Measurements from ENCODE around the gene NKX2-2. TPM values are rescaled to one million over a fixed set of nuclear protein-coding genes. Genes with fewer than 3 reads are reported as not detected.

The NKX2-2 gene
- total RNA-seq, 1 experiment from 2014 or later: 85.1 TPM

DNA sequence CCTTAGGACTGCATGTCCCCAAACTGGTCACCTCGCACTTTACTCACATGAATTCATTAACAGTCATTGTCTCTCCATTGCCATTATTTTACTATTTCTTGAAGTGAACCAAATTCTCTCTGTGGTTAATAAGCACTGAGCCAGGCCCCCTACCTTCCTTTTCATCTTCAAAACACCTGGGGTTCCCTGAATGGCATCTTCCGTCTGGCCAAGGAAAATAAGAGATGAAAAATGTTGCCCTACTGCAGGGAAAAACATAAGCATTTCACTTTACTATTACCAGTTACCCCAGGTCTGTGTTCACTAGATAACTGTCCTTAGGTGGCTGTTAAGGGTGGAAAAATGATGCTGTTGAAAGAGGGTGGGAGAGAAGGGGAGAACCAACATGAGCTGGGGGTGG is 10.0 kb upstream of the NKX2-2 start:
- H3K27me3 ChIP-seq (replicated peaks; ENCODE audit: insufficient read depth, low read depth, low read length, poor library complexity): peaks cover 10% of the 10 kb centered on the region
- ChIA-PET CTCF (interaction anchor here (1.0 kb wide), 1 partner anchor 51 kb away, joined by 3 read pairs; no protein-coding TSS in a partner anchor), POLR2A (ENCODE audit: low non-redundant PET) (no interaction called here)
- no peak overlapping the region for H3K27ac ChIP-seq (ENCODE audit: low read depth, low read length, poor library complexity, severe bottlenecking)
- TSS peak; percentile 65 for BruUV-seq (replicated peaks)
- H3K4me1 ChIP-seq (ENCODE audit: insufficient read depth, low read length, poor library complexity, severe bottlenecking): peaks cover 10% of the 10 kb centered on the region
- DNase-seq (ENCODE audit: low spot score): no peak
- peak overlapping the region; percentile 84 for H3K4me3 ChIP-seq (ENCODE audit: low read depth, low read length, poor library complexity, severe bottlenecking)
- H3K36me3 ChIP-seq (ENCODE audit: insufficient read depth, low read length, poor library complexity, severe bottlenecking): peaks cover 8% of the 10 kb centered on the region
- no peaks in the 10 kb centered on the region for H3K9me3 ChIP-seq (ENCODE audit: low read depth, low read length, poor library complexity, severe bottlenecking)
- intact Hi-C loops (cut with micrococcal nuclease; ENCODE audit: unreplicated experiment): loop anchor here (2.0 kb wide), 1 partner anchor 53 kb away; no protein-coding TSS in a partner anchor
- TF ChIP-seq, protein P1, sequence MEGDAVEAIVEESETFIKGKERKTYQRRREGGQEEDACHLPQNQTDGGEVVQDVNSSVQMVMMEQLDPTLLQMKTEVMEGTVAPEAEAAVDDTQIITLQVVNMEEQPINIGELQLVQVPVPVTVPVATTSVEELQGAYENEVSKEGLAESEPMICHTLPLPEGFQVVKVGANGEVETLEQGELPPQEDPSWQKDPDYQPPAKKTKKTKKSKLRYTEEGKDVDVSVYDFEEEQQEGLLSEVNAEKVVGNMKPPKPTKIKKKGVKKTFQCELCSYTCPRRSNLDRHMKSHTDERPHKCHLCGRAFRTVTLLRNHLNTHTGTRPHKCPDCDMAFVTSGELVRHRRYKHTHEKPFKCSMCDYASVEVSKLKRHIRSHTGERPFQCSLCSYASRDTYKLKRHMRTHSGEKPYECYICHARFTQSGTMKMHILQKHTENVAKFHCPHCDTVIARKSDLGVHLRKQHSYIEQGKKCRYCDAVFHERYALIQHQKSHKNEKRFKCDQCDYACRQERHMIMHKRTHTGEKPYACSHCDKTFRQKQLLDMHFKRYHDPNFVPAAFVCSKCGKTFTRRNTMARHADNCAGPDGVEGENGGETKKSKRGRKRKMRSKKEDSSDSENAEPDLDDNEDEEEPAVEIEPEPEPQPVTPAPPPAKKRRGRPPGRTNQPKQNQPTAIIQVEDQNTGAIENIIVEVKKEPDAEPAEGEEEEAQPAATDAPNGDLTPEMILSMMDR (conservative IDR thresholded peaks at IDR 0.05; ENCODE audit: low read depth, low read length): no peak

DNA sequence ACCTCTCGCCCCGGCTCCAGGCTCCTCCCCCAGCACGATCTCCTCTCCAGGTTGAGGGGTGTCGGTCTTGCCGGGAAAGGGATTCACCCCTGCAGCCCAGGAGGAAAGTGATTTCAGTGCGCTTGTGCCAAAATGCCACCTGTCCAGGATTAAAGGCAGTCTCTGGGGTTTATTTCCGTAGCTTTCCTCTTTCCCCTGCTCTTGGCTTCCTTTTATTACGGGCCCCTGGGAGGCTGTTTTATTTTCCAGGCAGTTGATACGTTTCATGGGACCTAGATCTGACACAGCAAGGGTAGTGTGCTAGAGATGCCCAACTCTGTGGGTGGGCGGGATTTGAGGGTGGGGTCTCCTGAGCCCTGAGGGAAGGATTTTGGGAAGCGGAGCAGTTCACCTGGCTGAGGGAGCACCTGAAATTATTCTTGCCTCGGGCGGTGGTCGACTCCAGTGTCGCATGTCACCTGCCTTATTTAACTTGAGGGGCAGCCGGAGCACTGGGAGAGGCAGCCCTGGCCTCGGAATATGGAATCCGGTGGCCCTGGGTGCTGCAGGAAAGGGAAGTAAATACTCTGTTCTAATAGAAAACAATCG is 9.5 kb upstream of the NKX2-2 start:
- peak; percentile 27 for DNase-seq (ENCODE audit: low spot score)
- peak overlapping the region; percentile 84 for H3K4me3 ChIP-seq (ENCODE audit: low read depth, low read length, poor library complexity, severe bottlenecking)
- peaks cover 11% of the 10 kb centered on the region for H3K36me3 ChIP-seq (ENCODE audit: insufficient read depth, low read length, poor library complexity, severe bottlenecking)
- CTCF ChIA-PET: interaction anchor here (1.0 kb wide), 1 partner anchor 51 kb away, joined by 3 read pairs; no protein-coding TSS in a partner anchor
- no peak for TF ChIP-seq EZH2 (IDR thresholded peaks at IDR 0.05; ENCODE audit: borderline replicate concordance, low read depth, low read length, poor library complexity, severe bottlenecking)
- TF ChIP-seq, protein P1 (conservative IDR thresholded peaks at IDR 0.05; ENCODE audit: low read depth, low read length): no peak
- POLR2A ChIA-PET (ENCODE audit: low non-redundant PET): interaction anchor here (0.7 kb wide), 1 partner anchor 8 kb away, joined by 3 read pairs; no protein-coding TSS in a partner anchor
- intact Hi-C loops (cut with micrococcal nuclease; ENCODE audit: unreplicated experiment): loop anchor here (2.0 kb wide), 1 partner anchor 53 kb away; no protein-coding TSS in a partner anchor
- peak overlapping the region; percentile 94 for H3K27ac ChIP-seq (ENCODE audit: low read depth, low read length, poor library complexity, severe bottlenecking)
- no TSS peak for BruUV-seq (replicated peaks)
- peaks cover 10% of the 10 kb centered on the region for H3K27me3 ChIP-seq (replicated peaks; ENCODE audit: insufficient read depth, low read depth, low read length, poor library complexity)
- no peaks in the 10 kb centered on the region for H3K9me3 ChIP-seq (ENCODE audit: low read depth, low read length, poor library complexity, severe bottlenecking)
- H3K4me1 ChIP-seq (ENCODE audit: insufficient read depth, low read length, poor library complexity, severe bottlenecking): peaks cover 10% of the 10 kb centered on the region

DNA sequence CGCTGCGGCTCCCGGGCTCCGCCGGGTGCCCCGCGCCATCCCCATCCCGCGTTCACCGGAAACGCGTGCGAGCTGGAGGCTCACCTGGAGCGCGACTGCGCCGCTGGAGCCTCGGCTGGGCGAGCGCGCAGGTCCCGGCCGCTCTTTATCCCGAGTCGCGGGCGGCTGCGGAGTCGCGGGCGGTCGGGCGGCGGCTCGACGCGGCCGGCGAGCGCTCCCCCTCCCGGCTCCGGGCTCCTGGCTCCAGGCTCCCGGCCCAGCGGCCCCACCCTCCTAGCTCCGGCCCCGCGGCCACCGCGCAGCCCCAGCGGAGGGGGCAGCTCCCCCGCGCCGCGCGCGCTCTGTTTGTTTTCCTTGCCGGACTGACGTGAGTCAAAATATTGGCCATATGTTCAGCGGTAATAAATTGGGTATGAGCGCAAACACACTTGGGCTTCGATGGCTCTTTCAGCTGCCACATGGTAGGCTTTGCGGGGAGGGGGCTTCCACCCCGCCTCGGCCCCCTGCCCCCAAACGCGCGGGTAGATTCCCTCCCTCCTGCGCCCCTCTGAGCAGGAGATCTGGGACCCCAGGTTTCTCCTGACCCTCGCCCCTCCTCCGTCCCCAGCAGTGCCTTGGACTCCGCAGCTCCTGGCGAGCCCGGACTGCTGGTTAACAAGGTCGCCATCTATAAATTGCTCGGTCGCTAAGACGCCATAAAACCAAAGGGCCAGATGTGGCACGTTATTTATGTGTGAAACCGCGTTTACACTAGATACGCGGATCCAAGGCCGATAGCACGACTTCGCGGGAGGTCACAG is 8.8 kb upstream of the NKX2-2 start:
- POLR2A ChIA-PET (ENCODE audit: low non-redundant PET): interaction anchor here (0.7 kb wide), 1 partner anchor 9 kb away, joined by 3 read pairs; no protein-coding TSS in a partner anchor
- Histone ChIP-seq H3K27ac (ENCODE audit: low read depth, low read length, poor library complexity, severe bottlenecking) (peak overlapping the region; percentile 94), H3K9me3 (ENCODE audit: low read depth, low read length, poor library complexity, severe bottlenecking) (no peaks in the 10 kb centered on the region), H3K4me1 (ENCODE audit: insufficient read depth, low read length, poor library complexity, severe bottlenecking) (peaks cover 12% of the 10 kb centered on the region), H3K4me3 (ENCODE audit: low read depth, low read length, poor library complexity, severe bottlenecking) (peak overlapping the region; percentile 84), H3K27me3 (replicated peaks; ENCODE audit: insufficient read depth, low read depth, low read length, poor library complexity) (peaks cover 10% of the 10 kb centered on the region), H3K36me3 (ENCODE audit: insufficient read depth, low read length, poor library complexity, severe bottlenecking) (peaks cover 15% of the 10 kb centered on the region)
- DNase-seq (ENCODE audit: low spot score): peak; percentile 28
- CTCF ChIA-PET: interaction anchor here (1.0 kb wide), 1 partner anchor 52 kb away, joined by 3 read pairs; no protein-coding TSS in a partner anchor
- no TSS peak for BruUV-seq (replicated peaks)
- intact Hi-C loops (cut with micrococcal nuclease; ENCODE audit: unreplicated experiment): loop anchor here (2.0 kb wide), 1 partner anchor 54 kb away; no protein-coding TSS in a partner anchor
- TF ChIP-seq, protein P1 (conservative IDR thresholded peaks at IDR 0.05; ENCODE audit: low read depth, low read length): no peak
- no peak for TF ChIP-seq EZH2 (IDR thresholded peaks at IDR 0.05; ENCODE audit: borderline replicate concordance, low read depth, low read length, poor library complexity, severe bottlenecking)
